Epithelial cell of umbilical artery (primary cell): ENCODE results near the gene GREB1. TPM values are rescaled to one million over a fixed set of nuclear protein-coding genes. Genes with fewer than 3 reads are reported as not detected.

Experiments used
- total RNA-seq: library from RNA; depleted of rRNA; stranded (reverse); fragments of >200 nt; gene quantifications from 2 replicates; pipeline ENCODE4 v1.2.3, GENCODE V29; 2014

Gene GREB1
- total RNA-seq = under 0.01 and 0.30 TPM in 2 replicates

GRCh38 chr2:11533278-11534070, at the start of gene GREB1:
GREB1 (plus strand) TSS chr2:11534045; CDS start chr2:11556615, 22,570 bp downstream.

GRCh38 chr2:11669454-11670291, 135.8 kb downstream of the GREB1 start, which contains the start of gene NTSR2:
NTSR2 (minus strand) TSS chr2:11670195; CDS start chr2:11670129, 66 bp downstream.

Other genes with a start within 250 kb of the GREB1 start
- gene ROCK2, start 189.4 kb upstream of the GREB1 start, total RNA-seq = 50.0 and 61.9 TPM in 2 replicates
- gene E2F6, start 67.9 kb upstream of the GREB1 start, total RNA-seq = 11.6 and 14.6 TPM in 2 replicates
- not detected in 2 replicates for gene NTSR2, start 136.2 kb downstream of the GREB1 start, total RNA-seq
- 25.3 and 34.5 TPM in 2 replicates for gene LPIN1, start 212.6 kb downstream of the GREB1 start, total RNA-seq